HG03521 (cell line): ENCODE measurements around the gene ZBTB16.

Experiments
- ATAC-seq: cut with Tn5 transposase; IDR thresholded peaks from one replicate; pipeline ENCODE4 v1.9.1; 2021; ENCODE audit warnings: mild to moderate bottlenecking, moderate library complexity; ENCODE audit not compliant: unreplicated experiment

ZBTB16 gene

GRCh38 chr11:114148013-114148382 is 88.5 kb downstream of the ZBTB16 start:
- no peak for ATAC-seq

- no peak for ATAC-seq
Observed at GRCh38 chr11:114149689-114150407, 90.3 kb downstream of the ZBTB16 start.

GRCh38 chr11:114150671-114151070 is 91.2 kb downstream of the ZBTB16 start:
- no peak for ATAC-seq

- ATAC-seq: no peak
Observed at GRCh38 chr11:114151631-114152030, 92.1 kb downstream of the ZBTB16 start.

GRCh38 chr11:114152162-114152561 is 92.7 kb downstream of the ZBTB16 start:
- no peak for ATAC-seq

- ATAC-seq: no peak
Observed at GRCh38 chr11:114152785-114153184, 93.3 kb downstream of the ZBTB16 start.

- no peak for ATAC-seq
Observed at GRCh38 chr11:114153224-114153623, 93.7 kb downstream of the ZBTB16 start.

- no peak for ATAC-seq
Observed at GRCh38 chr11:114154271-114155047, 94.9 kb downstream of the ZBTB16 start.

- no peak for ATAC-seq
Observed at GRCh38 chr11:114155116-114155515, 95.6 kb downstream of the ZBTB16 start.

- ATAC-seq: no peak
Observed at GRCh38 chr11:114156131-114156581, 96.6 kb downstream of the ZBTB16 start.

GRCh38 chr11:114156782-114157181 is 97.3 kb downstream of the ZBTB16 start:
- ATAC-seq: no peak

GRCh38 chr11:114157476-114158050 is 98.1 kb downstream of the ZBTB16 start:
- ATAC-seq: no peak

- no peak for ATAC-seq
Observed at GRCh38 chr11:114158421-114158820, 98.9 kb downstream of the ZBTB16 start.

GRCh38 chr11:114158886-114159285 is 99.4 kb downstream of the ZBTB16 start:
- ATAC-seq: no peak

- ATAC-seq: no peak
Observed at GRCh38 chr11:114159320-114159719, 99.8 kb downstream of the ZBTB16 start.

GRCh38 chr11:114159802-114160632 is 100.5 kb downstream of the ZBTB16 start:
- ATAC-seq: peak; percentile 58

GRCh38 chr11:114160894-114161293 is 101.4 kb downstream of the ZBTB16 start:
- no peak for ATAC-seq

- no peak for ATAC-seq
Observed at GRCh38 chr11:114161486-114162250, 102.2 kb downstream of the ZBTB16 start.

- ATAC-seq: no peak
Observed at GRCh38 chr11:114162719-114163123, 103.2 kb downstream of the ZBTB16 start.

GRCh38 chr11:114163229-114163631 is 103.7 kb downstream of the ZBTB16 start:
- no peak for ATAC-seq
